Nephron (organoid): ENCODE results near the gene CA12.

Experiments
- H3K27ac Mint-ChIP-seq, 3 experiments: 2 replicates each; pipeline ENCODE4 v1.8.0; 2020; ENCODE audit warnings: mixed read lengths in 3 of 3, mild to moderate bottlenecking in 2 of 3, moderate library complexity in 1 of 3
- H3K27me3 Mint-ChIP-seq: 2 replicates; pipeline ENCODE4 v1.8.0; 2021; ENCODE audit warnings: low read depth, mild to moderate bottlenecking, moderate library complexity, mixed read lengths
- H3K36me3 Mint-ChIP-seq: 2 replicates; pipeline ENCODE4 v1.8.0; 2020; ENCODE audit warnings: low read depth, mixed read lengths
- H3K4me1 Mint-ChIP-seq: 2 replicates; pipeline ENCODE4 v1.8.0; 2020; ENCODE audit warnings: mixed read lengths
- H3K4me3 Mint-ChIP-seq, 3 experiments: 2 replicates each; pipeline ENCODE4 v1.8.0; 2020; ENCODE audit warnings: mild to moderate bottlenecking in 3 of 3, mixed read lengths in 3 of 3, moderate library complexity in 2 of 3
- H3K9me3 Mint-ChIP-seq: 2 replicates; pipeline ENCODE4 v1.8.0; 2020; ENCODE audit warnings: mixed read lengths
- CTCF ChIP-seq, 3 experiments: fragments of 200-600 bp; sonication (generic); IDR thresholded peaks; one replicate each; pipeline ENCODE4 v1.5.0; 2021; ENCODE audit warnings: antibody characterized with exemption in 3 of 3; ENCODE audit not compliant: unreplicated experiment in 3 of 3

Gene CA12

DNA sequence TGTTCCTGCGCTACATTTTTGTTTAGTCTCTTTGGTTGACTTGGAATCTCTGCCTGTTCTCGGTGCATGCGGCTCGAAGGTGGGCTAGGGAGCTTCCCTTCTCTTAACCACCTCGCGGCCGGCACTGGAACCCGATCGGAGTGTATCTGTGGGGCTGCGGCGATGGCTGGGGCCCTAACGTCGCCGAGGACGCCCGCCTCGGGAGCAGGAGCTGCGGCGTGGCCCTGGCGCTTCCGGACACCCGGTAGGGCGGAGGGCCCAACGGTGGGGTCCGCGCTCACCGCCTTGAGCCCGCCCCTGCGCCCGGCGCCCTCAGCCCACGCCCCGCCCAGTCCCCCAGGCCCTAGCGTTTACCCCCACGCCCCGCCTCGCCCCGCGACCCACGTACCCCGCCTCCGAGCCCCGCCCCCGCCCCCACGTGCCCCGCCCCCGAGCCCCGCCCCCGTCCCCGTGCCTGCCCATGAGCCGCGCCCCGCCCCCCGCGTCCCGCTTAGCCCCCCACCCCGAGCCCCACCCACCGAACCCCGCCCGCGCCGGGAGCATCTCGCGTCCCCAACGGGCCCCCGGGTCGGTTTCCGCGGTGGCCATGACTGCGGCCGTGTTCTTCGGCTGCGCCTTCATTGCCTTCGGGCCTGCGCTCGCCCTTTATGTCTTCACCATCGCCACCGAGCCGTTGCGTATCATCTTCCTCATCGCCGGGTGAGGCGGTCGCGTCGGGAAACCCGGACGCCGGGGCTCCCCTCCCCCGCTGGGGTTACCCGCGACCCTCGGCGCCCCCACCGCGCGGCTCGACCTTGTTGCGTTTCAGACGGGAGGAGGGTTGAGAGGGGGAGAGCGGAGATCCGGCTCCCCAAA lies 104.4 kb downstream of the CA12 start, which contains the start of gene APH1B:
Gene APH1B, plus strand, starts transcription at position 568 of the 855 bp plus-strand sequence. Its CDS starts 19 bp downstream, at position 587.
- no peak for TF ChIP-seq CTCF (IDR thresholded peaks at IDR 0.05; ENCODE audit: unreplicated experiment in 3 of 3)
- peak within 1 kb of the TSS; percentile 93 to 98 (median 96) for H3K4me3 Mint-ChIP-seq
- H3K27ac Mint-ChIP-seq, result peak within 1 kb of the TSS; percentile 68 to 96 (median 89)
- no peaks in the 10 kb centered on the region for H3K27me3 Mint-ChIP-seq
- peaks cover 8% of the 10 kb centered on the region for H3K36me3 Mint-ChIP-seq
- H3K4me1 Mint-ChIP-seq, result peaks cover 14% of the 10 kb centered on the region
- H3K9me3 Mint-ChIP-seq, result peaks cover 3% of the 10 kb centered on the region

- peak overlapping the region; percentile 93 to 98 (median 96) for H3K4me3 Mint-ChIP-seq
- TF ChIP-seq CTCF (IDR thresholded peaks at IDR 0.05; ENCODE audit: unreplicated experiment in 3 of 3), result no peak
- H3K36me3 Mint-ChIP-seq, result peaks cover 8% of the 10 kb centered on the region
- H3K4me1 Mint-ChIP-seq, result peaks cover 14% of the 10 kb centered on the region
- H3K9me3 Mint-ChIP-seq, result peaks cover 3% of the 10 kb centered on the region
- H3K27ac Mint-ChIP-seq, result peak overlapping the region; percentile 53 to 96 (median 89)
- no peaks in the 10 kb centered on the region for H3K27me3 Mint-ChIP-seq
Observed at GRCh38 chr15:63276342-63277037, 105.2 kb downstream of the CA12 start.

- H3K9me3 Mint-ChIP-seq, result peaks cover 3% of the 10 kb centered on the region
- peaks cover 16% of the 10 kb centered on the region for H3K36me3 Mint-ChIP-seq
- no peak overlapping the region for H3K4me3 Mint-ChIP-seq
- no peaks in the 10 kb centered on the region for H3K27me3 Mint-ChIP-seq
- H3K4me1 Mint-ChIP-seq, result peaks cover 14% of the 10 kb centered on the region
- TF ChIP-seq CTCF (IDR thresholded peaks at IDR 0.05; ENCODE audit: unreplicated experiment in 3 of 3), result no peak
- H3K27ac Mint-ChIP-seq, result no peak overlapping the region
Observed at GRCh38 chr15:63274427-63274826, 107.2 kb downstream of the CA12 start.
